H1 (cell line): ENCODE data around the gene PPP6R1. TPM values are rescaled to one million over a fixed set of nuclear protein-coding genes. Genes with fewer than 3 reads are reported as not detected.

Source experiments
- CTCF ChIA-PET: fragments of 300-600 bp; sonication (Branson Sonifier 250); formaldehyde crosslinking; loops from one replicate; lab custom pipeline; 2021; ENCODE audit not compliant: partially characterized antibody; lab: Charles Lee
- POLR2A ChIA-PET: fragments of 300-600 bp; sonication (Branson Sonifier 250); formaldehyde crosslinking; loops from one replicate; lab custom pipeline; 2021; ENCODE audit warnings: inconsistent platforms; ENCODE audit not compliant: partially characterized antibody; lab: Charles Lee
- DNase-seq, 2 experiments: peaks; one replicate each; pipeline versions ENCODE4 v3.0.0 to v3.0.0-alpha.2; 2010 to 2022; ENCODE audit warnings: low spot score in 2 of 2, low read depth in 1 of 2, mixed read lengths in 1 of 2
- FAIRE-seq: peaks from 2 replicates; lab custom pipeline; 2011; peaks lifted over from hg19 to GRCh38; lab: Jason Lieb, UNC
- H2AFZ ChIP-seq: 2 replicates; pipeline ENCODE4 v1.8.1; 2012; ENCODE audit warnings: low read length, inconsistent platforms
- H2AK5ac ChIP-seq: 2 replicates; pipeline ENCODE4 v1.6.1; 2013; ENCODE audit warnings: low read depth, low read length
- H2BK120ac ChIP-seq: replicated peaks from 2 replicates; pipeline ENCODE3; 2013; ENCODE audit warnings: low read depth, low read length, inconsistent platforms
- H2BK12ac ChIP-seq: 2 replicates; pipeline ENCODE4 v1.6.1; 2013; ENCODE audit warnings: low read depth, low read length
- H2BK15ac ChIP-seq: 2 replicates; pipeline ENCODE4 v1.6.1; 2013; ENCODE audit warnings: low read length
- H2BK20ac ChIP-seq: 2 replicates; pipeline ENCODE4 v1.6.1; 2013; ENCODE audit warnings: low read length
- H2BK5ac ChIP-seq: 2 replicates; pipeline ENCODE4 v1.6.1; 2013; ENCODE audit warnings: low read depth, low read length
- H3K14ac ChIP-seq: 2 replicates; pipeline ENCODE4 v1.6.1; 2013; ENCODE audit warnings: inconsistent platforms; ENCODE audit not compliant: insufficient read length
- H3K18ac ChIP-seq: 2 replicates; pipeline ENCODE4 v1.6.1; 2013; ENCODE audit warnings: low read length; ENCODE audit errors: extremely low read depth
- H3K23ac ChIP-seq: 2 replicates; pipeline ENCODE4 v1.6.1; 2013; ENCODE audit warnings: inconsistent platforms; ENCODE audit not compliant: insufficient read length
- H3K23me2 ChIP-seq: 2 replicates; pipeline ENCODE4 v1.6.1; 2013; ENCODE audit warnings: low read depth, low read length
- H3K27ac ChIP-seq: 2 replicates; pipeline ENCODE4 v1.6.1; 2011; ENCODE audit warnings: low read depth, low read length, inconsistent platforms
- H3K27me3 ChIP-seq, 4 experiments: replicated peaks in 1 of 4; 1 replicate in 1 of 4; 2 replicates in 3 of 4; pipeline versions ENCODE4 v1.6.1 to v1.8.1; 2011 to 2013; ENCODE audit warnings: low read length in 3 of 4, mild to moderate bottlenecking in 3 of 4, inconsistent platforms in 2 of 4, mixed read lengths in 2 of 4, moderate library complexity in 1 of 4; ENCODE audit not compliant: control insufficient read depth in 3 of 4, insufficient read depth in 3 of 4; ENCODE audit errors: extremely low read depth in 1 of 4
- H3K36me3 ChIP-seq, 4 experiments: 2 replicates each; pipeline versions ENCODE4 v1.6.1 to v1.8.1; 2011 to 2013; ENCODE audit warnings: mild to moderate bottlenecking in 4 of 4, low read length in 3 of 4, moderate library complexity in 2 of 4, control low read depth in 1 of 4, inconsistent platforms in 1 of 4; ENCODE audit not compliant: insufficient read depth in 4 of 4, control insufficient read depth in 2 of 4
- H3K4ac ChIP-seq: replicated peaks from 2 replicates; pipeline ENCODE3; 2013; ENCODE audit warnings: low read length, low read depth, mixed read lengths, inconsistent platforms; ENCODE audit not compliant: insufficient read length
- H3K4me1 ChIP-seq, 4 experiments: replicated peaks in 1 of 4; 1 replicate in 1 of 4; 2 replicates in 3 of 4; pipeline versions ENCODE4 v1.6.1 to v1.8.1; 2011 to 2013; ENCODE audit warnings: low read length in 3 of 4, inconsistent platforms in 2 of 4, mixed read lengths in 1 of 4; ENCODE audit not compliant: insufficient read depth in 4 of 4, control insufficient read depth in 3 of 4
- H3K4me2 ChIP-seq, 2 experiments: 2 replicates each; pipeline versions ENCODE4 v1.6.1 to v1.8.1; 2011 to 2013; ENCODE audit warnings: low read depth in 2 of 2, low read length in 2 of 2, control low read depth in 1 of 2, inconsistent platforms in 1 of 2, mild to moderate bottlenecking in 1 of 2; ENCODE audit not compliant: insufficient read depth in 1 of 2
- H3K4me3 ChIP-seq, 4 experiments: fragments of 200-600, 300-600 bp in 1 of 4; sonication (generic), shearing (Covaris generic), sonication (Bioruptor Twin) in 1 of 4; 2 replicates each; pipeline versions ENCODE4 v1.5.1 to v1.8.1; 2011 to 2016; ENCODE audit warnings: low read length in 4 of 4, low read depth in 3 of 4, control low read depth in 2 of 4, inconsistent platforms in 2 of 4, mild to moderate bottlenecking in 2 of 4, mixed read lengths in 1 of 4, moderate library complexity in 1 of 4; ENCODE audit not compliant: insufficient read depth in 2 of 4; ENCODE audit errors: extremely low read depth in 1 of 4
- H3K56ac ChIP-seq: replicated peaks from 2 replicates; pipeline ENCODE3; 2013; ENCODE audit warnings: low read depth, mild to moderate bottlenecking, mixed read lengths, low read length, inconsistent platforms; ENCODE audit not compliant: insufficient read length
- H3K79me1 ChIP-seq: 2 replicates; pipeline ENCODE4 v1.6.1; 2013; ENCODE audit warnings: low read depth, low read length, control low read depth
- H3K79me2 ChIP-seq, 2 experiments: 2 replicates each; pipeline versions ENCODE4 v1.6.1 to v1.8.1; 2012 to 2013; ENCODE audit warnings: low read length in 2 of 2, mild to moderate bottlenecking in 2 of 2, inconsistent platforms in 1 of 2; ENCODE audit not compliant: insufficient read depth in 2 of 2, control insufficient read depth in 1 of 2
- H3K9ac ChIP-seq, 4 experiments: replicated peaks in 1 of 4; 1 replicate in 1 of 4; 2 replicates in 3 of 4; pipeline versions ENCODE4 v1.6.1 to v1.8.1; 2011 to 2013; ENCODE audit warnings: low read depth in 3 of 4, low read length in 3 of 4, control low read depth in 2 of 4, mild to moderate bottlenecking in 2 of 4, moderate library complexity in 2 of 4, inconsistent platforms in 1 of 4; ENCODE audit errors: extremely low read depth in 1 of 4
- H3K9me3 ChIP-seq, 2 experiments: 2 replicates each; pipeline versions ENCODE4 v1.6.1 to v1.8.1; 2012 to 2013; ENCODE audit warnings: mild to moderate bottlenecking in 2 of 2, moderate library complexity in 2 of 2, control low read depth in 1 of 2, inconsistent platforms in 1 of 2, low read depth in 1 of 2, low read length in 1 of 2, mixed read lengths in 1 of 2; ENCODE audit not compliant: insufficient read depth in 2 of 2
- H4K20me1 ChIP-seq, 2 experiments: replicated peaks in 1 of 2; 2 replicates each; pipeline versions ENCODE3 to v1.8.1; 2011 to 2013; ENCODE audit warnings: inconsistent platforms in 2 of 2, low read length in 2 of 2, mild to moderate bottlenecking in 1 of 2; ENCODE audit not compliant: insufficient read depth in 2 of 2, control insufficient read depth in 1 of 2
- H4K5ac ChIP-seq: 2 replicates; pipeline ENCODE4 v1.6.1; 2013; ENCODE audit warnings: low read length, low read depth, mixed read lengths, inconsistent platforms; ENCODE audit not compliant: insufficient read length
- H4K8ac ChIP-seq: 2 replicates; pipeline ENCODE4 v1.8.0; 2013; ENCODE audit warnings: mild to moderate bottlenecking, moderate library complexity, low read length, inconsistent platforms; ENCODE audit not compliant: insufficient read depth; ENCODE audit errors: extremely low read depth
- H4K91ac ChIP-seq: replicated peaks from 2 replicates; pipeline ENCODE3; 2013; ENCODE audit warnings: low read length, mixed read lengths, inconsistent platforms; ENCODE audit not compliant: insufficient read length
- BACH1 ChIP-seq: IDR thresholded peaks from 2 replicates; pipeline ENCODE4 v1.6.1; 2012; ENCODE audit warnings: low read length, improper control_type of control experiment
- BCL11A ChIP-seq, 2 experiments: IDR thresholded peaks; one replicate each; pipeline ENCODE4 v1.6.1; 2011; ENCODE audit warnings: low read depth in 2 of 2, low read length in 2 of 2, mild to moderate bottlenecking in 2 of 2
- BRCA1 ChIP-seq: IDR thresholded peaks from 2 replicates; pipeline ENCODE4 v1.6.1; 2012; ENCODE audit warnings: low read depth, low read length, improper control_type of control experiment
- CBX8 ChIP-seq: fragments of 300-800, 300-1000 bp; sonication (generic); IDR thresholded peaks from 2 replicates; pipeline ENCODE4 v1.7.1; 2016; ENCODE audit warnings: low read depth, low read length, borderline replicate concordance
- CREB1 ChIP-seq: IDR thresholded peaks from 2 replicates; pipeline ENCODE4 v1.6.1; 2012; ENCODE audit warnings: inconsistent platforms
- CTBP2 ChIP-seq: IDR thresholded peaks from 2 replicates; pipeline ENCODE4 v1.7.0; 2011; ENCODE audit warnings: borderline replicate concordance, mild to moderate bottlenecking, moderate library complexity, mixed read lengths, low read length; ENCODE audit not compliant: insufficient read depth, insufficient read length
- HDAC6 ChIP-seq: IDR thresholded peaks from one replicate; pipeline ENCODE4 v1.7.1; 2012; ENCODE audit warnings: low read depth, mild to moderate bottlenecking, inconsistent platforms, low read length, moderate library complexity
- KDM1A ChIP-seq: fragments of 200-600, 300-600 bp; sonication (generic); IDR thresholded peaks from 2 replicates; pipeline ENCODE4 v1.7.1; 2016; ENCODE audit warnings: mild to moderate bottlenecking, low read length, borderline replicate concordance
- POLR2AphosphoS5 ChIP-seq: IDR thresholded peaks from 2 replicates; pipeline ENCODE4 v1.6.1; 2011; ENCODE audit warnings: low read depth, low read length
- SAP30 ChIP-seq: fragments of 300-600 bp; sonication (generic); IDR thresholded peaks from 2 replicates; pipeline ENCODE4 v1.7.1; 2012; ENCODE audit warnings: low read length, moderate library complexity, mild to moderate bottlenecking, inconsistent platforms; ENCODE audit not compliant: insufficient read depth, insufficient replicate concordance
- SIRT6 ChIP-seq: IDR thresholded peaks from one replicate; pipeline ENCODE4 v1.7.1; 2012; ENCODE audit warnings: low read length, inconsistent platforms
- SIX5 ChIP-seq: IDR thresholded peaks from 2 replicates; pipeline ENCODE4 v1.6.1; 2011; ENCODE audit warnings: mild to moderate bottlenecking, low read depth, low read length
- SP1 ChIP-seq: IDR thresholded peaks from 2 replicates; pipeline ENCODE4 v1.6.1; 2011; ENCODE audit warnings: low read depth, low read length
- SP4 ChIP-seq: IDR thresholded peaks from 2 replicates; pipeline ENCODE4 v1.6.1; 2012; ENCODE audit warnings: low read length, inconsistent platforms
- SRF ChIP-seq: IDR thresholded peaks from 2 replicates; pipeline ENCODE4 v1.6.1; 2011; ENCODE audit warnings: mild to moderate bottlenecking, low read depth, low read length, moderate library complexity
- TBP ChIP-seq: IDR thresholded peaks from 2 replicates; pipeline ENCODE4 v1.6.1; 2011; ENCODE audit warnings: low read depth, low read length, improper control_type of control experiment
- YY1 ChIP-seq: IDR thresholded peaks from 2 replicates; pipeline ENCODE4 v1.6.1; 2011; ENCODE audit warnings: low read depth, mild to moderate bottlenecking, low read length
- WGBS, 2 experiments: shearing (Covaris generic) in 1 of 2; methylation state at CpG; one replicate each; pipeline versions ENCODE4 v1.1.6 to v1.1.7; 2013 to 2015; ENCODE audit warnings: low lambda C conversion rate in 2 of 2, mixed read lengths in 2 of 2, inconsistent platforms in 1 of 2, low coverage in 1 of 2, missing lambda C conversion rate in 1 of 2; ENCODE audit not compliant: insufficient replicate concordance in 2 of 2, insufficient coverage in 1 of 2, insufficient read length in 1 of 2; ENCODE audit errors: extremely low coverage in 1 of 2, missing lambda C conversion rate in 1 of 2; 5-methylcytosine and 5-hydroxymethylcytosine counted together
- polyA plus RNA-seq, 7 experiments: library from polyadenylated mRNA; depleted of rRNA in 3 of 7; stranded (reverse) in 5 of 7; unstranded in 2 of 7; fragments of >200 nt in 5 of 7; fragments of 200-250 nt in 2 of 7; gene quantifications; 1 replicate in 5 of 7; 2 replicates in 1 of 7; 4 replicates in 1 of 7; pipeline versions ENCODE4 v1.2.1 to v1.2.3, GENCODE V29; 2011 to 2013; ENCODE audit warnings: missing spikeins in 2 of 7, mixed read lengths in 2 of 7
- total RNA-seq: library from RNA; stranded (reverse); fragmentation: NEBNext Ultra II Directional; extraction: Animal tissue kit (Norgen Biotek cat#: 25700); gene quantifications from 2 replicates; pipeline ENCODE4 v1.2.1, GENCODE V29; 2021

Gene PPP6R1
- total and polyA plus RNA-seq, 2 of the 8 experiments (the other 6 are each of a cell fraction or from before 2014, with no cell fraction given), result 36.4 to 74.4 TPM

- DNase-seq (no peak), FAIRE-seq (no peak)
- H3K14ac ChIP-seq, result no peak overlapping the region
- no peak overlapping the region for H2BK12ac ChIP-seq
- no peaks in the 10 kb centered on the region for H3K79me2 ChIP-seq
- no peak overlapping the region for H4K5ac ChIP-seq
- no peak overlapping the region for H2AFZ ChIP-seq
- no peak overlapping the region for H3K4ac ChIP-seq
- no peak overlapping the region for H3K23ac ChIP-seq
- no peak overlapping the region for H3K4me3 ChIP-seq
- no peaks in the 10 kb centered on the region for H3K9me3 ChIP-seq
- no peaks in the 10 kb centered on the region for H3K23me2 ChIP-seq
- CTCF ChIA-PET, result no interaction called here
- H3K18ac ChIP-seq, result no peak overlapping the region
- POLR2A ChIA-PET, result interaction anchor here (1.0 to 1.3 kb wide), 2 partner anchors 13 to 170 kb away, joined by 3 read pairs; no protein-coding TSS in a partner anchor
- H2BK120ac ChIP-seq, result no peak overlapping the region
- H2BK20ac ChIP-seq, result no peak overlapping the region
- no peaks in the 10 kb centered on the region for H3K27me3 ChIP-seq
- no peak overlapping the region for H4K91ac ChIP-seq
- H3K9ac ChIP-seq, result no peak overlapping the region
- H4K20me1 ChIP-seq, result peaks cover 0 to 16% of the 10 kb centered on the region in 2 experiments
- H3K4me1 ChIP-seq, result no peaks in the 10 kb centered on the region
- no peak overlapping the region for H2BK15ac ChIP-seq
- WGBS, 2 experiments, result 93% methylated on average over 5 of the region's 5 CpGs; no CpG with 5 or more reads in 1 of the 2 experiments
- H4K8ac ChIP-seq, result no peak overlapping the region
- no peak overlapping the region for H3K27ac ChIP-seq
- no peaks in the 10 kb centered on the region; the same call in 1 of the 2 replicates for H3K79me1 ChIP-seq
- H2BK5ac ChIP-seq, result no peak overlapping the region
- peaks cover 7 to 45% (median 29%) of the 10 kb centered on the region in 4 experiments; a peak in 7 of 8 replicates for H3K36me3 ChIP-seq
- no peak overlapping the region for H3K4me2 ChIP-seq
- no peak overlapping the region for H3K56ac ChIP-seq
- H2AK5ac ChIP-seq, result no peak overlapping the region
- TF ChIP-seq SIX5 (no peak), SP4 (no peak), TBP (no peak), SRF (no peak), CTBP2 (no peak), CBX8 (no peak), POLR2AphosphoS5 (no peak), KDM1A (no peak), CREB1 (no peak), BACH1 (no peak), HDAC6 (no peak), YY1 (no peak), SP1 (no peak), SAP30 (no peak), BCL11A (IDR thresholded peaks at IDR 0.05; ENCODE audit: low read depth in 2 of 2, low read length in 2 of 2) (no peak), BRCA1 (no peak), SIRT6 (no peak)
Measured at GRCh38 chr19:55232986-55233385, 25.8 kb downstream of the PPP6R1 start.
